ENCODE measurements around the gene WDR90.

The WDR90 gene

GRCh38 chr16:621526-622105 lies 27.5 kb upstream of the WDR90 start:
- H3K27ac Mint-ChIP-seq: no peak overlapping the region
- no peaks in the 10 kb centered on the region for H3K36me3 Mint-ChIP-seq (ENCODE audit: low read depth)
- no peaks in the 10 kb centered on the region for H3K4me1 Mint-ChIP-seq (ENCODE audit: low read depth)
- H3K4me3 Mint-ChIP-seq: no peak overlapping the region
- no peaks in the 10 kb centered on the region for H3K27me3 Mint-ChIP-seq
- no peaks in the 10 kb centered on the region for H3K9me3 Mint-ChIP-seq

- H3K27ac Mint-ChIP-seq: no peak overlapping the region
- no peaks in the 10 kb centered on the region for H3K36me3 Mint-ChIP-seq (ENCODE audit: low read depth)
These were observed 26.3 kb upstream of the WDR90 start for GRCh38 chr16:622920-623280.

GRCh38 chr16:624526-625070 lies 24.6 kb upstream of the WDR90 start:
- no peak overlapping the region for H3K27ac Mint-ChIP-seq

More at GRCh38 chr16:622920-623280, 26.3 kb upstream of the WDR90 start:
- H3K9me3 Mint-ChIP-seq: no peaks in the 10 kb centered on the region
- no peaks in the 10 kb centered on the region for H3K27me3 Mint-ChIP-seq
- H3K4me1 Mint-ChIP-seq (ENCODE audit: low read depth): no peaks in the 10 kb centered on the region
- no peak overlapping the region for H3K4me3 Mint-ChIP-seq

GRCh38 chr16:625117-625976 lies 23.8 kb upstream of the WDR90 start:
- H3K36me3 Mint-ChIP-seq (ENCODE audit: low read depth): no peaks in the 10 kb centered on the region
- H3K4me3 Mint-ChIP-seq: no peak overlapping the region
- H3K27me3 Mint-ChIP-seq: no peaks in the 10 kb centered on the region
- no peak overlapping the region for H3K27ac Mint-ChIP-seq
- H3K9me3 Mint-ChIP-seq: no peaks in the 10 kb centered on the region
- no peaks in the 10 kb centered on the region for H3K4me1 Mint-ChIP-seq (ENCODE audit: low read depth)

More at GRCh38 chr16:624526-625070, 24.6 kb upstream of the WDR90 start:
- H3K9me3 Mint-ChIP-seq: no peaks in the 10 kb centered on the region
- no peaks in the 10 kb centered on the region for H3K4me1 Mint-ChIP-seq (ENCODE audit: low read depth)
- H3K4me3 Mint-ChIP-seq: no peak overlapping the region
- no peaks in the 10 kb centered on the region for H3K36me3 Mint-ChIP-seq (ENCODE audit: low read depth)
- H3K27me3 Mint-ChIP-seq: no peaks in the 10 kb centered on the region

- Mint-ChIP-seq H3K4me1 (ENCODE audit: low read depth) (no peaks in the 10 kb centered on the region), H3K9me3 (no peaks in the 10 kb centered on the region), H3K27ac (no peak overlapping the region), H3K27me3 (no peaks in the 10 kb centered on the region), H3K36me3 (ENCODE audit: low read depth) (no peaks in the 10 kb centered on the region), H3K4me3 (no peak overlapping the region)
These were observed 23.0 kb upstream of the WDR90 start for GRCh38 chr16:625977-626765.

- Mint-ChIP-seq H3K36me3 (ENCODE audit: low read depth) (no peaks in the 10 kb centered on the region), H3K9me3 (no peaks in the 10 kb centered on the region), H3K4me3 (no peak overlapping the region), H3K27me3 (no peaks in the 10 kb centered on the region), H3K27ac (no peak overlapping the region), H3K4me1 (ENCODE audit: low read depth) (no peaks in the 10 kb centered on the region)
These were observed 22.2 kb upstream of the WDR90 start for GRCh38 chr16:626787-627453.

- H3K9me3 Mint-ChIP-seq: no peaks in the 10 kb centered on the region
- no peaks in the 10 kb centered on the region for H3K27me3 Mint-ChIP-seq
- no peak overlapping the region for H3K4me3 Mint-ChIP-seq
- no peaks in the 10 kb centered on the region for H3K4me1 Mint-ChIP-seq (ENCODE audit: low read depth)
- H3K27ac Mint-ChIP-seq: no peak overlapping the region
- H3K36me3 Mint-ChIP-seq (ENCODE audit: low read depth): no peaks in the 10 kb centered on the region
These were observed 21.5 kb upstream of the WDR90 start for GRCh38 chr16:627454-628239.

- Mint-ChIP-seq H3K27me3 (no peaks in the 10 kb centered on the region), H3K27ac (no peak overlapping the region), H3K4me3 (no peak overlapping the region), H3K36me3 (ENCODE audit: low read depth) (no peaks in the 10 kb centered on the region), H3K9me3 (no peaks in the 10 kb centered on the region), H3K4me1 (ENCODE audit: low read depth) (no peaks in the 10 kb centered on the region)
These were observed 20.7 kb upstream of the WDR90 start for GRCh38 chr16:628321-629061.

GRCh38 chr16:629185-629832 lies 19.9 kb upstream of the WDR90 start:
- no peak overlapping the region for H3K27ac Mint-ChIP-seq

GRCh38 chr16:629833-630248 lies 19.3 kb upstream of the WDR90 start:
- no peaks in the 10 kb centered on the region for H3K27me3 Mint-ChIP-seq
- H3K9me3 Mint-ChIP-seq: no peaks in the 10 kb centered on the region
- no peak overlapping the region for H3K4me3 Mint-ChIP-seq
- no peak overlapping the region for H3K27ac Mint-ChIP-seq
- no peaks in the 10 kb centered on the region for H3K36me3 Mint-ChIP-seq (ENCODE audit: low read depth)
- peaks cover 2% of the 10 kb centered on the region for H3K4me1 Mint-ChIP-seq (ENCODE audit: low read depth)

More at GRCh38 chr16:629185-629832, 19.9 kb upstream of the WDR90 start:
- H3K36me3 Mint-ChIP-seq (ENCODE audit: low read depth): no peaks in the 10 kb centered on the region
- H3K9me3 Mint-ChIP-seq: no peaks in the 10 kb centered on the region
- no peaks in the 10 kb centered on the region for H3K4me1 Mint-ChIP-seq (ENCODE audit: low read depth)
- no peak overlapping the region for H3K4me3 Mint-ChIP-seq
- no peaks in the 10 kb centered on the region for H3K27me3 Mint-ChIP-seq

- Mint-ChIP-seq H3K9me3 (no peaks in the 10 kb centered on the region), H3K4me1 (ENCODE audit: low read depth) (peaks cover 4% of the 10 kb centered on the region), H3K4me3 (no peak overlapping the region), H3K36me3 (ENCODE audit: low read depth) (no peaks in the 10 kb centered on the region), H3K27ac (no peak overlapping the region), H3K27me3 (no peaks in the 10 kb centered on the region)
These were observed 18.8 kb upstream of the WDR90 start for GRCh38 chr16:630249-630814.

GRCh38 chr16:630815-631405 lies 18.3 kb upstream of the WDR90 start, which contains the start of gene WFIKKN1:
Gene WFIKKN1 (plus strand): TSS chr16:630985. CDS start chr16:631254, 269 bp downstream.
- H3K36me3 Mint-ChIP-seq (ENCODE audit: low read depth): no peaks in the 10 kb centered on the region
- H3K9me3 Mint-ChIP-seq: no peaks in the 10 kb centered on the region
- no peaks in the 10 kb centered on the region for H3K27me3 Mint-ChIP-seq
- no peak within 1 kb of the TSS for H3K4me3 Mint-ChIP-seq
- peaks cover 4% of the 10 kb centered on the region for H3K4me1 Mint-ChIP-seq (ENCODE audit: low read depth)
- H3K27ac Mint-ChIP-seq: no peak within 1 kb of the TSS

Data from stimulated activated naive CD8-positive, alpha-beta T cell treated with anti-CD3 and anti-CD28 coated beads, Interleukin-15, Interleukin-2, amounts not matched to agents 100 ng/mL and 50 ng/mL, for 24 hours (primary cell).